ENCODE data around the gene HS3ST4. TPM values are rescaled to one million over a fixed set of nuclear protein-coding genes. Genes with fewer than 3 reads are reported as not detected.

Gene HS3ST4
- total and polyA plus RNA-seq, 2 of the 8 experiments (the other 6 are each of a cell fraction or from before 2014, with no cell fraction given): 1.9 to 3.3 TPM

DNA sequence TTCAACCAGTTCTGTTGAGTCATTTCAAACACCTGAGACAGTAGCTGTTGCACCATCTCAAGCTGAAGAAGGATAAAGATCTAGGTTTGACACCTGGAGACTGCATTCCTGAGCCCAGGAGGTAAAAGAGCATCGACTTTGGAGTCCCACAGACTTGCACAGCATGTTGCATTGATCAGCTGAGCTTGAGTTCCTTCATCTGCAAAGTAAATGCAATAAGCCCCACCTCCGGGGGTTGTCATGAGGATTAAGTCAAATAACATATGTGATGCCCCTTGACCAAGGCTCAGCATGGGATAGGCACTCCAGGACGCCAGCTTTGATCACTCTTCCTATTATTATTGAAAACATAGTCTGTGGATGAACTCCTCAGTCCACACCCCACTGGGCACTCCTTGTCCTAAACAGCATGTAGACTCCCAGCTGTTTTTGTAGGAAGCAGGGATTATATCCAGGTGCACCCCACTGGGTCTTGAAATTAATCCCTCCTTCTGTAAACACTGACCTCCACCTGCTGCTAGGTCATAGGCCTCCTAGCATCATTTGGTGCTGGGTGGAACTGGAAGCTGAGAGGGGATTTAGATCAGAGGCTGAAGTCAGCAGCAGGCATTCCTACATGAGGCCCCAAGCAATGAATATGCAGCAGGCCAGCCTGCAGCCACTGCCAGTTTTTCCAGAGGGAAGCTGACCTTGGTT lies 259.0 kb downstream of the HS3ST4 start (continued):
- TF ChIP-seq MAFK (IDR thresholded peaks at IDR 0.05; ENCODE audit: low read depth, low read length) (no peak), SP4 (IDR thresholded peaks at IDR 0.05; ENCODE audit: low read length) (peak; percentile 54; the same call in 1 of the 2 replicates), HDAC2 (IDR thresholded peaks at IDR 0.05; ENCODE audit: borderline replicate concordance in 1 of 2, low read depth in 2 of 2, low read length in 2 of 2) (peak; percentile 99 to 100), FOSL1 (IDR thresholded peaks at IDR 0.05; ENCODE audit: insufficient read depth, low read depth, low read length) (no peak), CTBP2 (IDR thresholded peaks at IDR 0.05; ENCODE audit: borderline replicate concordance, insufficient read depth, insufficient read length, low read length) (peak; percentile 94), NRF1 (IDR thresholded peaks at IDR 0.05; ENCODE audit: low read depth, low read length) (no peak), TAF7 (optimal IDR thresholded peaks at IDR 0.05; ENCODE audit: borderline replicate concordance, low read depth, low read length) (no peak), POU5F1 (IDR thresholded peaks at IDR 0.05; ENCODE audit: low read depth, low read length) (peak; percentile 61; the same call in 1 of the 2 replicates), RAD21 (IDR thresholded peaks at IDR 0.05 in 1 of 2, conservative IDR thresholded peaks at IDR 0.05 in 1 of 2; ENCODE audit: low read depth in 2 of 2, low read length in 2 of 2) (peak; percentile 37 to 45), TCF12 (IDR thresholded peaks at IDR 0.05; ENCODE audit: low read depth, low read length) (peak; percentile 96)
